ENCODE results near the gene TMEM72. TPM values are rescaled to one million over a fixed set of nuclear protein-coding genes. Genes with fewer than 3 reads are reported as not detected.

Gene TMEM72
- total RNA-seq, 2 donors from 2014 or later: not detected

- Mint-ChIP-seq H3K36me3 (peaks cover 0 to 6% of the 10 kb centered on the region in 2 donors), H3K27ac (no peak overlapping the region), H3K9me3 (no peaks in the 10 kb centered on the region)
- DNase-seq (ENCODE audit: low spot score in 2 of 2): no peak
- no peak for ATAC-seq
Measured at GRCh38 chr10:44954042-44954441, 42.9 kb downstream of the TMEM72 start.

DNA sequence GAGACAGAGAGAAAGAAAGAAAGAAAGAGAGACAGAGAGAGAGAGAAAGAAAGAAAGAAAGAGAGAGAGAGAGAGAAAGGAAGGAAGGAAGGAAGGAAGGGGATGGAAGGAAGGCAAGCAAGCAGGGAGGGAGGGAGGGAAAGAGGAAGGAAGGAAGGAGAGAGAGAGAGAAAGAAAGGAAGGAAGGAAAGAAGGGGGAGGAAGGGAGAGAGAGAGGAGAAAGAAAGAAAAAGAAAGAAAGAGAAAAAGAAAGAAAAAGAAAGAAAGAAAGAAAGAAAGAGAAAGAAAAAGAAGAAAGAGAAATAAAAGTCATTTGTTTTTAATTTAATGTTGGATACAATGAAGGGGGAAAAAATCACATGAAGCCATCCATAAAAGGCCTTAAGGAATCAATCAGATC is 43.8 kb downstream of the TMEM72 start:
- H3K9me3 Mint-ChIP-seq: no peaks in the 10 kb centered on the region
- H3K27ac Mint-ChIP-seq: no peak overlapping the region

GRCh38 chr10:44955413-44956070 is 44.4 kb downstream of the TMEM72 start:
- H3K36me3 Mint-ChIP-seq: peaks cover 0 to 6% of the 10 kb centered on the region in 2 donors
- peak overlapping the region in 1 of 2 donors; percentile 60 for H3K27ac Mint-ChIP-seq
- no peak for DNase-seq (ENCODE audit: low spot score in 2 of 2)
- no peak for ATAC-seq
- H3K9me3 Mint-ChIP-seq: no peaks in the 10 kb centered on the region

More for the DNA sequence above, 43.8 kb downstream of the TMEM72 start:
- peaks cover 0 to 6% of the 10 kb centered on the region in 2 donors for H3K36me3 Mint-ChIP-seq
- ATAC-seq: no peak
- DNase-seq (ENCODE audit: low spot score in 2 of 2): no peak

DNA sequence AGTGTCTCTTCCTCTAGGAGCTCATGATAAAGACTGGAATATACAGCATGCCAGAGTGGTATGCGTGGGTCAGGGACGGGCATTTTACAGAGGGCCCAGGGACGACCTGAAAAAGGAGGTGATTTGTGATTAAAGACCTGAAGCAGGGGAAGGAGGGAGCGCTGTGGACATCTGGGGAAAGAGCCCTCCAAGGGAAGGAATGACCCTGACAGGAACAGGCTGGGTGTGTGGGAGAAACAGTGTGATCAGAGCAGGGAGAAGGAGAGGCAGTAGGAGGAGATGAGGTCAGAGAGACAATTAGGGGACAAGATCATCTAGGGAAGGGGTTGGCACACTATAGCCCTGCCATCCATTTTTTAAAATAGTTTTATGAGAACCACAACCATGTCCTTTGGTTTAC is 45.1 kb downstream of the TMEM72 start:
- Mint-ChIP-seq H3K9me3 (no peaks in the 10 kb centered on the region), H3K36me3 (peaks cover 0 to 6% of the 10 kb centered on the region in 2 donors), H3K27ac (peak overlapping the region in 1 of 2 donors; percentile 60)
- DNase-seq (ENCODE audit: low spot score in 2 of 2) (no peak), ATAC-seq (no peak)

GRCh38 chr10:44956717-44957706 is 45.9 kb downstream of the TMEM72 start:
- Mint-ChIP-seq H3K9me3 (no peaks in the 10 kb centered on the region), H3K27ac (no peak overlapping the region), H3K36me3 (peaks cover 0 to 6% of the 10 kb centered on the region in 2 donors)
- DNase-seq (ENCODE audit: low spot score in 2 of 2): no peak
- ATAC-seq: no peak

DNA sequence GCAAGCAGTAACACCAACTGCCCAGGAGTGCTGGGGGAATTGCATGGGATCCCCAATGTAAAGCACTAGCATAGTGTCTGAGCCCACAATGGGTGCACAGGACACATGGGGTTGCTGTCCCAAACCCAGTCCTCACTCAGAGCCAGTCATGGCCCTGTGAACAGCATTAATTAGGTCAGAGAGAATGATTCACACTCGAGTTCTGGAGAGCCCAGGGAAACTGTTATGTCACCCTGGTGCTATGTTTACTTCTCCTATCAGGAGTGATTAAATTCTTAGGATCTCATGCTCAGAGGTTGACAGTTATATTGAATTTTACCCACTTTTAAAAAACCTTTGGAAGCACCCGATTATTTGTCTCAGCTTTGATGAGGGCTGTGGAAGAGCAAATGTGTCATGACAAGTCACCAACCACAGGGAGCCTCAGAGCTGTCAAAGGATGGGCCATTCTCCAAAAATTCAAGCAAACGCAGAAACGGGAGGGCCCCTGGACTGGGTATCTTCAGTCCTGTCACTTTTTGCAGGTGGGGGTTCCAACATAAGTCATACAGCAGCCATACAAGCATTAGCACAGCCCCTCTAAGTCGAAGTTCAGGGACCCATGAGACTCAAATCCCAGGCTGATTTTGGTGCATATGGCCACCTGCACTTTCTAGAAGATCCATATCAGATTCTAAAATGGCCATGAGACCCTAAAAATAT is 47.2 kb downstream of the TMEM72 start:
- DNase-seq (ENCODE audit: low spot score in 2 of 2) (no peak), ATAC-seq (no peak)
- peaks cover 0 to 6% of the 10 kb centered on the region in 2 donors for H3K36me3 Mint-ChIP-seq

GRCh38 chr10:44958898-44959246 is 47.7 kb downstream of the TMEM72 start:
- peaks cover 0 to 6% of the 10 kb centered on the region in 2 donors for H3K36me3 Mint-ChIP-seq
- peak overlapping the region; percentile 78 to 84 for H3K27ac Mint-ChIP-seq
- DNase-seq (ENCODE audit: low spot score in 2 of 2): no peak
- no peaks in the 10 kb centered on the region for H3K9me3 Mint-ChIP-seq
- no peak for ATAC-seq

More for the DNA sequence above, 47.2 kb downstream of the TMEM72 start:
- peak overlapping the region in 1 of 2 donors; percentile 78 for H3K27ac Mint-ChIP-seq
- no peaks in the 10 kb centered on the region for H3K9me3 Mint-ChIP-seq

DNA sequence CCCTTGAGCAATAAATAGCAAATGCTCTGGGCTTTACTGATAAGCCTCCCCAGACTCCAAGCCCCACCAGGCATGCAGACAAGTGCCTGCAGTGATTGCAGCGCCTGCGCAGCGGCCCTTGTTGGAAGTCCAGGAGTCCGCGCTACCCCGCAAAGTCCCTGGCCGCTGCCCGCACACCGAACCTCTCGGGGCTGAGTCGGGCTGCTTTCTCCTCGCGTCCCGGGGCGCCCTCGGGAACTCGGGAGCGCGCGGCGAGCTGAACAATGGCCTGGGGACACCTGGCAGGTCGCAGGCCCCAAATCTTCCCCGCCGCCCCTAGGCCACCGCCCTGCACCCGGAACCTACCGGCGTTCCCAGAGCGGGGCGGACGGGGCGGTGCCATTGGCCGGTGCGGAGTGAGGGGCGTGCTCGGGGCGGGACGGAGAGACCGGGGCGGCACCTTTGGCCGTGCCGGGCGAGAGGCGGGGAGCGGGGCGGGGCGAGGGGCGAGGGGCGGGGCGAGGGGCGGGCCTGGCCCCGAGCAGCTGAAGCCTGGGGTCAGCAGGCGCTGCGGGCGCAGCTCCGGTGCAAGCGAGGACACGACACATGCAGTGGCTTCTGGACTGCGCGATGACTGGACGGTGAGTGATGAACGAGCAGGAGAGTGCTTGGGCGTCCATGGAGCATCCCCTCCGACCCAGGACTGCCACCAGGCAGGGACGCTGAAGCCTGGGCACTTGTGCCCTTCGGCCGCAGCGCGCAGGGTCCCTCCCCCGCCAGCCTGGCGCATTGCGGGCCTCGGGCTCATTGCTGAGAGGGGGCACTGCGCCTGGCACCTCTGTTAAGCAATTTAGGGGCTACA is 48.3 kb downstream of the TMEM72 start, which contains the start of gene RASSF4:
TSS of gene RASSF4 (plus strand) at position 556 of the 841 bp plus-strand sequence. CDS start 10,401 bp downstream, outside the sequence.
- H3K36me3 Mint-ChIP-seq: peaks cover 0 to 6% of the 10 kb centered on the region in 2 donors
- no peaks in the 10 kb centered on the region for H3K9me3 Mint-ChIP-seq
- H3K27ac Mint-ChIP-seq: peak within 1 kb of the TSS; percentile 78 to 90
- DNase-seq (ENCODE audit: low spot score in 2 of 2): peak; percentile 91 to 95
- ATAC-seq: peak; percentile 99 to 100

- ATAC-seq (no peak), DNase-seq (ENCODE audit: low spot score in 2 of 2) (no peak)
- no peak overlapping the region for H3K27ac Mint-ChIP-seq
- H3K9me3 Mint-ChIP-seq: no peaks in the 10 kb centered on the region
- H3K36me3 Mint-ChIP-seq: peaks cover 0 to 6% of the 10 kb centered on the region in 2 donors
Measured at GRCh38 chr10:44960088-44960460, 48.9 kb downstream of the TMEM72 start.

DNA sequence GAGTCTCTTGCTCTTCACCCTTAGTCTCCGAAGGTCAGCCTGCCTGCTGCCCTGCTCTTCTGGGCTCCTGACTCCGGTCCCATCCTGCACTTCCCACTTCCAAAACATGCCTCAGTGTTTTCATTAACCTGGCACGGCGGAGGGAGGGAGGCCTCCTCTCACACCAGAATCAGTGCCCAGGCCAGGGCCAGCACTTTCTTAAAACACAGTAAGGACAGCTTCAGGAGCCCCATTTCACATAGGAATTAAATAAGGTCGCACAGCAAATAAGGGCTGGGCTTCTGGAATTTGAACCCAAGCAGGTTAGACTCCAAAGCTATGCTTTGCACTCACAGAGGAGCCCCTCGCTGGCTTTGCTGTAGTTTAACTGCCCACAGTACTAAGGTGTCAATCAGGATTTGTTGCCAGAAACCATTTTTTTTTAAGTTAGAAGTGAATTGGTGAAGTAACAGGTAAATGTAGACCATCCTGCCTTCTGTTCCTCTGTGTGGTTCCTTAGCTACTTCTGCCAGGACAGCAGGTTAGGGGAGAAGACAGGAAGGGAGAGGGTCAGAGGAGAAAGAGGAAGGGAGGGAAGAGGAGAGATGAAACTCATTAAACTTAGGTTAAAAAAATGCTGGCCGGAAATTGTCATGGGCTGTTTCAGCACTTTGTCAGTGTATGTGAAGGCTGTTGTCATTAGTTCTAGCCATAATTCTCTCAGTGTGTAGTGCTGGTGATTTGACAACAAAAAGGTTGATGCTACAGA is 49.5 kb downstream of the TMEM72 start:
- ATAC-seq (no peak), DNase-seq (ENCODE audit: low spot score in 2 of 2) (no peak)
- H3K9me3 Mint-ChIP-seq: no peaks in the 10 kb centered on the region

DNA sequence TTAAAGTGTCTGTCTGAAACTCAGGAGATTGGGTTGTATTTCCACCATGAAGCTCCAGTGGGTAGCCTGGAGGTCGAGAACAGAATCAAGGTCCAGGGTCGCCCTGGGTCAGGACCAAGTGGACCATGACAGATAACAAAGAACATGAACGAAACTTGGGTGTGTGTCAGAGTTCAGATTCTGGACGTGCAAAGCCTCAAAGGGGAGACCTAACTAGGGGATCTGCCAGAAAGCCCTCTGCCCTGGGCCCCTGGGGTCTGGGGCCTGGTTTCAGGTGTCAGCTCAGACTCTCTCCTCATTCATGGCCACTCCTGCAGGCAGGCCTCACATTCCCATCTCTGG is 50.1 kb downstream of the TMEM72 start:
- no peak for ATAC-seq
- no peak overlapping the region for H3K27ac Mint-ChIP-seq
- peaks cover 0 to 2% of the 10 kb centered on the region in 2 donors for H3K36me3 Mint-ChIP-seq
- no peaks in the 10 kb centered on the region for H3K9me3 Mint-ChIP-seq
- no peak for DNase-seq (ENCODE audit: low spot score in 2 of 2)

More for the DNA sequence above, 49.5 kb downstream of the TMEM72 start:
- peak overlapping the region in 1 of 2 donors; percentile 90 for H3K27ac Mint-ChIP-seq
- peaks cover 0 to 6% of the 10 kb centered on the region in 2 donors for H3K36me3 Mint-ChIP-seq

GRCh38 chr10:44961931-44962750 is 51.0 kb downstream of the TMEM72 start:
- Mint-ChIP-seq H3K9me3 (no peaks in the 10 kb centered on the region), H3K36me3 (no peaks in the 10 kb centered on the region), H3K27ac (no peak overlapping the region)
- DNase-seq (ENCODE audit: low spot score in 2 of 2): no peak
- no peak for ATAC-seq

DNA sequence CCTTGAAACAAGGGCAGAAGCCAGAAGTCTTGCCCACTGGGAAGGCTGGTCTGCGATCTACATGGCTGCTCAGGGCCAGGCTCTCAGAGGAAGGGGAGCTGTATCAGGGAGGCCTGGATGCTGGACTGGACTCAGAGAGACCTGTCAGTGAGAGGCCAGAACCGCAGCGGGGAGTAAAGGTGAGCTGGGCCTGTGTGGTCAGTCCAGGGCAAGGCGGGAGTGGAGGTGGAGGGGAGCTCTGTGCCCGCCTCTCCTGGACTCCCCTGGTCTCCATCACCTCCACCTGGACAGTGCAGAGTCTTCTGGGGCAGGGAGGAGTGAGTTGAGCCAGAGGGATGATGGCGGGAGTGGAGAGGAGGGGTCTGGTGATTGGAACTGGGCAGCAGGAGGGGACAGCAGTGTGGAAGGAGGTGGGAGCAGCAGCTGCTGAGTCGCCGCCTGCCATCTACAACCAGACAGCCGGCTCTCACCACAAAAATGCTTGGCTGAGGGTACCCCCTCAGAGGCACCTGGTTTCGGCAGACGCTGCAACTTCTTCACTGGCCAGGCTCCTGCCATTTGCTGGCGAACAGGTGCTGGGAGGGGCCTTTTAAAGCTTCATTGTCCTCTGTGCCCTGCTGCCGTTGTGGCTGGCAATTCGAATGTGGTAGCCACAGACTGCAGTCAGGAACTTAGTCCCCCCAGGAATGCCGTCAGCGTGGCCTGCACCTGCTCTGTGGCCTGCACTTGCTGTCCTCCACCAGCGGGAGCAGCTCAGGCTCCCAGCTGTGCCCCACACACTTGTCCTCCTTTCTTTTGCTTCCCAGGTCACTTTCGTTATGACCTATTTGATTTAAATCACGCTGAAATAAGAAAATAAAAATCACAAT is 52.0 kb downstream of the TMEM72 start:
- ATAC-seq (no peak), DNase-seq (ENCODE audit: low spot score in 2 of 2) (no peak)
- H3K36me3 Mint-ChIP-seq: no peaks in the 10 kb centered on the region
- no peaks in the 10 kb centered on the region for H3K9me3 Mint-ChIP-seq
- no peak overlapping the region for H3K27ac Mint-ChIP-seq

Measured in activated naive CD4-positive, alpha-beta T cell treated with anti-CD3 and anti-CD28 coated beads, Interleukin-2, amount 50 U/mL, for 72 hours (primary cell).